CD4-positive, alpha-beta T cell treated with Interleukin-4 for 4 hours (primary cell): ENCODE data around the gene FLT1.

Experiments used
- DNase-seq: peaks from one replicate; pipeline ENCODE4 v3.0.0-alpha.2; 2020

The FLT1 gene

GRCh38 chr13:28485996-28486543 is 8.9 kb downstream of the FLT1 start:
- no peak for DNase-seq

- no peak for DNase-seq
Observed at GRCh38 chr13:28485551-28485950, 9.4 kb downstream of the FLT1 start.

GRCh38 chr13:28485097-28485496 is 9.8 kb downstream of the FLT1 start:
- DNase-seq: no peak

DNA sequence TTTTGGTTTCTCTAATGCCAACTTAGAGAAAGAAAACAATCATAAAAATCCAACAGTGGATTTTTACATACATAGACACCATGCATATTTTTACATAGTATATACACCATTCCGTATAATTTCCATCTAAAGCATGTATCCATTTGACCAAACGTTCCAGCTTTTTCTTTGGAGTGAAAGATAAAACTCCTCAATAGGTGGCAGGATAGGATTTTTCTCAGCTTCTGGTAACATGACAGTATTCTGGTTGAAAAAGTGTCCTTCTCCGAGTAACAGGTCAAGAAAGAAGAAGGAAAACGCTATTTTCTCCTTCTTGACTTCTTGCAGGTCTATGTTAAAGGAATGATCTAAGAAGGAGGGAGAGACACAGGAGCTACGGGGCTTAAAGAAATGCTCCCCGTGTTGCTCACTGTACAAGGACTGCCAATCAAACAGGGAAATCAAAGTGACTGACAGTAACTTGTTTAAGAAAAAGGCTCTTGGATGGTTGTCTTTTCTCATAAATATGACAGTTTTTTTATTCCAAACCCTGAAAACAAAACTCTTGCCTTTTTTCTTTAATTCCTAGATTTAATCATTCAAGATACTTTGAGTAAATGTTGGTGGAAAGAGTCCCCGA is 11.5 kb downstream of the FLT1 start:
- no peak for DNase-seq

DNA sequence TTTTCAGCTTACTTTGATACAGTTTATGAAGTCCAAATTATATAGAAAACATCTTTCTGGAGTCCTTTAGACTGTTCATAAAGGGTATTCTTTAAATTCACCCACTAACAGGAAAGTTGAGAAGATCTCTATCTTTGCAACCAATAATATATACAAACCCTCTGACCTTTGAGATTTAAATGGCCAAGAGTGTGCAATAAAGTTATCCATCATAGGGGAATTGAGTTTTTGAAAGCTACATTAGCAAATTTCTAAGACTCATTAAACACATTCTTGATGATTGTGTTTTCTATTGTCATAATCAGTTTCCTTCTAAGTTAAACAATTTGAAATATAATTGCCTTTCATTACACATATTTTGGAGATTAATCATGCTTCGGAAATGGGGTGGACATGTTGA is 15.9 kb downstream of the FLT1 start:
- no peak for DNase-seq

DNA sequence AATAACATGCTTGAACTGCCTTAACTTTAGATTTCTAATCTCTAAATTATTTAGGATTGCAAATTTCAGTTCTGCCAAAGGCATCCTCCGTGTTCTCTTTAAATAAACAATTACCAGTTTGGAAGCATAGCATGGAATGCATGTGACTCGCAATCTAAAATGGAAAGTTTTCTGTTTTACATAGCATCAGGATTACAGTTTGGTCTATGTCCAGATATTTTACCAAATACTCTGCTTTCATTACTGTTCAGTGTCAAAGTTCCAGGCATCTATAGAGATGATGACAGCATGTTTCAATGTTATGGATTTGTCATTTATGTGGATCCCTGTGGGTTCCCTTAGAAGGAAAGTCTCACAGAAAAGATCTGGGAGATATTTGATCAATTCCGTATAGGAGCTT is 16.8 kb downstream of the FLT1 start:
- DNase-seq: no peak

- no peak for DNase-seq
Observed at GRCh38 chr13:28477709-28477973, 17.3 kb downstream of the FLT1 start.

GRCh38 chr13:28476919-28477708 is 17.8 kb downstream of the FLT1 start:
- no peak for DNase-seq

- DNase-seq: no peak
Observed at GRCh38 chr13:28475916-28476725, 18.8 kb downstream of the FLT1 start.

GRCh38 chr13:28474491-28475134 is 20.3 kb downstream of the FLT1 start:
- no peak for DNase-seq

- no peak for DNase-seq
Observed at GRCh38 chr13:28473044-28473443, 21.9 kb downstream of the FLT1 start.

DNA sequence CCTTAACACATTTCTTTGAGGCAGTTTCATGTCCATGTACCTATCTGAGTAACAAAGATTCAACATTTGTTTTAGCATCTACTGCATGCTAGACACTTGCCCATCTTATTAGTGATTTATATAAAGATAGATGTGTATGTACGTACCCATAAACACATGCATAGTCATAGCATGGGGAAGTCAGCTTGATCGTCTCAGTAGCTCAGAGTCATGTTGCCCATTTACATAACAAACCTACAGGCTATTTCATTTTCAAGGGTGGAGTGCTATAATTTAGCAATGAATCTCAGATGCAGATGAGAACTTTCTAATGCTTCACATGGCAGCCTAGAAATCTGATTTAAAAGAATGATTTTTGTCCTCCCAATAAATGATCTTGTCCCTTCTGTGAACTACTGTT is 23.5 kb downstream of the FLT1 start:
- DNase-seq: no peak

DNA sequence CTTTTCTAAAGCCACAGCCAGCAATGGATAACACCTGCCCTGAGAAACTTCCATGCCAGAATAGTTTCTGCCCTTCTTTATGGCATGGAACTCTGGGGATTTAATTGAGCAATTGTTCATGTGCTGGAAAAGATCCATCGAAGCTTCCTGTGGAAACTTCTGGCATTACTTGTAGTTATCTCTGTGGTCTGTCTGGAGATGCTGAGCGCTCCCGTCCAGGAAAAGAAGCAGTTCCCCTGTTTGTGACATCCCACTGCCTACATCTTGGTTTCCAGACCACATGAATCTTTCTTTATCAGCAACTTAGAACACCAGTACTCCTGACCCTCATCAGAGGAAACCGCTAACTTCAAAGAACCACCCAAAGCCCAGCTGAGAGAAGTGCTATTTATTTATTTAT is 24.6 kb downstream of the FLT1 start:
- no peak for DNase-seq

DNA sequence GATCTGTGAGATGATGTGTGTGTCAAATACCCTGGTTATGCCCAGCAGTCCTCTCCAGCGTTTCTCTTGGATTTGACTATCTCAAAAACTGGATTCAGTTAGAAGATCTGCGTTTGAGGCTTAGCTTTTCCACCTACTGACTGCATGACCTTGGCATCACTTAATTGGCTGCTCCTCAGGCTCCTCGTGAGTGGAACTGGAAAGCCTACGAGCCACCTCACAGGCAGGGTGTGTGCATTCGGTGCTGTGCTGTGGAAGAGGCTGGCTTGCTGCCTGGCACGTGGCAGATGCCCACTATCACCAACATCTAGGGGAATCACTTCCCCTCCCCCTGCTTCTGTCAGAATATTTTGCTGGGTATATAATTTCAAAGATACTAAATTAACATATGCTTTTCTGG is 25.6 kb downstream of the FLT1 start:
- DNase-seq: no peak

DNA sequence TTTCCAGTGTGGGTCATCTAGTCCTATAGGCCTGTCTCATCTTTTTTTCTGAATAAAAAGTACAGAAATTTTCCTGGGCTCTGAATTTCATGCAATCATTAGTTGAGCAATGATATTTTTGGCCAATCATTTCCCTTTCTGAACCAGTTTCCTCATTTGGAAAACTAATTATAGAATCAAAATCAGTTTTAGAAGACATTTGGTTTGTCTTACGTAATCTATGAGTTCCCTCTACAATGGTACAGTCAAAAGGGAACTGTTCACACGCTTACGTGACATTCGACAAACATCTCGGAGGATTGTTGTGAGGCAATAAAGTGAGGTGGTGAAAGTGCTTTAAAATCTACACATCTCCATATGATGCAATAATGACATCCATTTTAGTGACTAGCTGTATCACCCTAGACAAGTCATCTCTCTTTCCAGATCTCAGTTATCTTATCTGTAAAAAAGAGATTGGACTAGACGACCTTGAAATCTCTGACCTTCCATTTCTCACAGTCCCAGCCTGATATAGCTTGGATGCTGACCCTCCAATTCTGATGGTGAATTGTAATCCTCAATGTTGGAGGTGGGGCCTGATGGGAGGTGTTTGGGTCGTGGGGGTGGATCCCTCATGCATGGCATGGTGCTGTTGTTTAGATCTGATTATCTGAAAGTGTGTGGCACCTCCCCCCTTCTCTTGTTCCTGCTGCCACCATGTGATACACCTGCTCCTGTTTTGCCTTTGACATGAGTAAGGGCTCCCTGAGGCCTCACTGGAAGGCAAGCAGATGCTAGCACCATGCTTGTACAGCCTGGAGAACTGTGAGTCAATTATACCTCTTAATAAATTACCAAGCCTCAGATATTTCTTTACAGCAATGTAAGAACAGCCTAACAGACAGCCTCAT is 26.7 kb downstream of the FLT1 start:
- DNase-seq: peak; percentile 21

- DNase-seq: no peak
Observed at GRCh38 chr13:28467034-28467433, 27.9 kb downstream of the FLT1 start.

DNA sequence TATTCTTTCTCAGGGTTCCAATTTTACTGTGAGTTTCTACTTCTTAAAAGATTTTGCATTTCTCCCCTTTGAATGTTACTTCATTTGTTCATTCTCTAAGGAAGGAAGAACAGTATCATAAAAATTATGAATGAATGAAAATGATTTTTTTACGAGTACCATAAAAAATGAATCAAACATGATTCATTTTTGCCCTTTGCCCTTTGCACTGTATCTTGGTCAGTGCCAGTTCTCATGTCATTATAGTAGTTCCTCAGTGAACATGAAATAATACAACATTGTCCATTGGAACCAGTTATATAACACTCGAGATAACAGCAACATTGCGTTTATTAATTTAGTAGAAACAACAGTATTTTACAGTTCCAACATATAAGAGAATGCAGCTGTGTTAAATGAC is 28.8 kb downstream of the FLT1 start:
- DNase-seq: no peak

- no peak for DNase-seq
Observed at GRCh38 chr13:28464861-28465460, 30.0 kb downstream of the FLT1 start.

DNA sequence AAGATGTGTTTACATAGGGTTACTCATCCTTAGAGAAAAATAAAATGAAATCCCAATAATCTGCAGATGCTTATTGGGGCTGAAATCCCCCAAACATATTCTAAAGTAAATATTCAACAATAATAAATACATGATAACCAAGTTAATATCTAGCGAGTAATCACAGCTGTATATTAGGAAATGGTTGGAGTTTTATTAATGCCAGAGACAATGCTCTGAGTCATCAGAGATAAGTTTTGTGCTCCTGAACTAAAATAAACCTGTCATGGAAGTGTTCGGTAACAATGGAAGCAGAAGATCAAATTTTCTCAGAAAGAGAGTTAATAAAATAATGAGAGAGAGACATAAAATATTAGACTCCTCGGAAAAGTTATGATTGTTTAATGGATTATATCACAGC is 31.4 kb downstream of the FLT1 start:
- no peak for DNase-seq

GRCh38 chr13:28459911-28460310 is 35.0 kb downstream of the FLT1 start:
- no peak for DNase-seq

GRCh38 chr13:28458608-28459007 is 36.3 kb downstream of the FLT1 start:
- no peak for DNase-seq

GRCh38 chr13:28458051-28458450 is 36.9 kb downstream of the FLT1 start:
- no peak for DNase-seq
